GM21529 (cell line): Measurements from ENCODE around the gene PHLDA2.

Source experiments
- ATAC-seq: cut with Tn5 transposase; IDR thresholded peaks from one replicate; pipeline ENCODE4 v1.9.1; 2021; ENCODE audit not compliant: unreplicated experiment

The PHLDA2 gene

GRCh38 chr11:2928605-2929530, at the start of gene PHLDA2:
PHLDA2 (minus strand) TSS chr11:2929420; CDS start chr11:2929364, 56 bp downstream.
- no peak for ATAC-seq

- no peak for ATAC-seq
Measured at GRCh38 chr11:2977113-2977512, 47.9 kb upstream of the PHLDA2 start.

GRCh38 chr11:2976294-2977063, 47.3 kb upstream of the PHLDA2 start:
- ATAC-seq: no peak

- no peak for ATAC-seq
Measured at GRCh38 chr11:2975594-2975993, 46.4 kb upstream of the PHLDA2 start.

GRCh38 chr11:2974272-2974671, 45.1 kb upstream of the PHLDA2 start:
- ATAC-seq: no peak

- no peak for ATAC-seq
Measured at GRCh38 chr11:2968341-2968900, 39.2 kb upstream of the PHLDA2 start.

- ATAC-seq: no peak
Measured at GRCh38 chr11:2964782-2965181, 35.6 kb upstream of the PHLDA2 start.

GRCh38 chr11:2963761-2964160, 34.5 kb upstream of the PHLDA2 start:
- no peak for ATAC-seq

- no peak for ATAC-seq
Measured at GRCh38 chr11:2963112-2963754, 34.0 kb upstream of the PHLDA2 start.

- ATAC-seq: no peak
Measured at GRCh38 chr11:2961080-2961479, 31.9 kb upstream of the PHLDA2 start.

- ATAC-seq: no peak
Measured at GRCh38 chr11:2960139-2960538, 30.9 kb upstream of the PHLDA2 start.

GRCh38 chr11:2958251-2958650, 29.0 kb upstream of the PHLDA2 start:
- no peak for ATAC-seq

GRCh38 chr11:2955906-2956476, 26.8 kb upstream of the PHLDA2 start:
- ATAC-seq: no peak

- ATAC-seq: no peak
Measured at GRCh38 chr11:2954263-2954662, 25.0 kb upstream of the PHLDA2 start.

- ATAC-seq: no peak
Measured at GRCh38 chr11:2952290-2952689, 23.1 kb upstream of the PHLDA2 start.

- no peak for ATAC-seq
Measured at GRCh38 chr11:2951231-2952110, 22.3 kb upstream of the PHLDA2 start.

- no peak for ATAC-seq
Measured at GRCh38 chr11:2950825-2951224, 21.6 kb upstream of the PHLDA2 start.

GRCh38 chr11:2949920-2950319, 20.7 kb upstream of the PHLDA2 start:
- no peak for ATAC-seq

GRCh38 chr11:2947744-2948143, 18.5 kb upstream of the PHLDA2 start:
- no peak for ATAC-seq

- ATAC-seq: no peak
Measured at GRCh38 chr11:2945757-2946287, 16.6 kb upstream of the PHLDA2 start.
